Trophoblast cell (in vitro differentiated cells and primary cell): Measurements from ENCODE around the gene CRIP1.

Experiments used
- DNase-seq, 2 donors: peaks; one replicate each; pipeline ENCODE4 v3.0.0-alpha.2; 2016
- H2AFZ ChIP-seq: 2 replicates; pipeline ENCODE4 v1.6.1; 2013; ENCODE audit warnings: low read length, moderate library complexity, mild to moderate bottlenecking; ENCODE audit not compliant: insufficient read depth, poor library complexity
- H2AK5ac ChIP-seq: 2 replicates; pipeline ENCODE4 v1.6.1; 2013; ENCODE audit warnings: mild to moderate bottlenecking, low read length
- H2BK120ac ChIP-seq: 2 replicates; pipeline ENCODE4 v1.6.1; 2013; ENCODE audit warnings: low read length, mild to moderate bottlenecking, moderate library complexity; ENCODE audit not compliant: insufficient read depth, poor library complexity
- H2BK12ac ChIP-seq: 2 replicates; pipeline ENCODE4 v1.6.1; 2013; ENCODE audit warnings: mild to moderate bottlenecking, low read length, moderate library complexity
- H2BK5ac ChIP-seq: 2 replicates; pipeline ENCODE4 v1.6.1; 2013; ENCODE audit warnings: low read length, low read depth, moderate library complexity, mild to moderate bottlenecking; ENCODE audit not compliant: poor library complexity
- H3K14ac ChIP-seq: 2 replicates; pipeline ENCODE4 v1.6.1; 2013; ENCODE audit warnings: mild to moderate bottlenecking, low read length
- H3K18ac ChIP-seq: 2 replicates; pipeline ENCODE4 v1.6.1; 2013; ENCODE audit warnings: mild to moderate bottlenecking, low read length
- H3K23ac ChIP-seq: 2 replicates; pipeline ENCODE4 v1.6.1; 2013; ENCODE audit warnings: low read length
- H3K27ac ChIP-seq: 2 replicates; pipeline ENCODE4 v1.5.1; 2013; ENCODE audit warnings: low read depth, mild to moderate bottlenecking, inconsistent platforms, low read length, moderate library complexity
- H3K27me3 ChIP-seq: 2 replicates; pipeline ENCODE4 v1.6.1; 2013; ENCODE audit warnings: inconsistent platforms, mild to moderate bottlenecking, low read length, moderate library complexity; ENCODE audit not compliant: insufficient read depth
- H3K36me3 ChIP-seq, 2 experiments: 1 replicate in 1 of 2; 2 replicates in 1 of 2; pipeline ENCODE4 v1.6.1; 2013; ENCODE audit warnings: low read length in 2 of 2, mild to moderate bottlenecking in 2 of 2, moderate library complexity in 1 of 2; ENCODE audit not compliant: insufficient read depth in 2 of 2, control insufficient read depth in 1 of 2
- H3K4ac ChIP-seq: 2 replicates; pipeline ENCODE4 v1.6.1; 2013; ENCODE audit warnings: low read depth, mild to moderate bottlenecking, low read length, moderate library complexity
- H3K4me1 ChIP-seq, 2 experiments: 1 replicate in 1 of 2; 2 replicates in 1 of 2; pipeline ENCODE4 v1.6.1; 2013; ENCODE audit warnings: low read length in 2 of 2, mild to moderate bottlenecking in 2 of 2, moderate library complexity in 1 of 2; ENCODE audit not compliant: insufficient read depth in 2 of 2, control insufficient read depth in 1 of 2
- H3K4me2 ChIP-seq: 2 replicates; pipeline ENCODE4 v1.6.1; 2013; ENCODE audit warnings: inconsistent platforms, mild to moderate bottlenecking, low read length, moderate library complexity
- H3K4me3 ChIP-seq: 2 replicates; pipeline ENCODE4 v1.5.1; 2013; ENCODE audit warnings: mild to moderate bottlenecking, low read depth, low read length, inconsistent platforms
- H3K79me1 ChIP-seq: one replicate; pipeline ENCODE4 v1.6.1; 2013; ENCODE audit warnings: low read length
- H3K79me2 ChIP-seq: 2 replicates; pipeline ENCODE4 v1.6.1; 2013; ENCODE audit warnings: low read length, mild to moderate bottlenecking; ENCODE audit not compliant: control insufficient read depth, insufficient read depth, poor library complexity
- H3K9ac ChIP-seq: 2 replicates; pipeline ENCODE4 v1.6.1; 2013; ENCODE audit warnings: mild to moderate bottlenecking, low read length
- H3K9me3 ChIP-seq: 2 replicates; pipeline ENCODE4 v1.6.1; 2013; ENCODE audit warnings: low read depth, mild to moderate bottlenecking, control low read depth, inconsistent platforms, low read length; ENCODE audit not compliant: insufficient read depth
- H4K12ac ChIP-seq: 2 replicates; pipeline ENCODE4 v1.6.1; 2013; ENCODE audit warnings: low read depth, mild to moderate bottlenecking, low read length, moderate library complexity
- H4K8ac ChIP-seq: 2 replicates; pipeline ENCODE4 v1.6.1; 2013; ENCODE audit warnings: low read depth, mild to moderate bottlenecking, low read length, moderate library complexity
- H4K91ac ChIP-seq: one replicate; pipeline ENCODE4 v1.6.1; 2013; ENCODE audit warnings: low read depth, mild to moderate bottlenecking, low read length, moderate library complexity
- WGBS: extraction: QIAGEN DNeasy Blood & Tissue Kit; methylation state at CpG from one replicate; pipeline ENCODE4 v1.1.7; 2013; ENCODE audit warnings: missing lambda C conversion rate; ENCODE audit not compliant: insufficient read length, insufficient coverage; ENCODE audit errors: extremely low coverage; 5-methylcytosine and 5-hydroxymethylcytosine counted together

The CRIP1 gene

DNA sequence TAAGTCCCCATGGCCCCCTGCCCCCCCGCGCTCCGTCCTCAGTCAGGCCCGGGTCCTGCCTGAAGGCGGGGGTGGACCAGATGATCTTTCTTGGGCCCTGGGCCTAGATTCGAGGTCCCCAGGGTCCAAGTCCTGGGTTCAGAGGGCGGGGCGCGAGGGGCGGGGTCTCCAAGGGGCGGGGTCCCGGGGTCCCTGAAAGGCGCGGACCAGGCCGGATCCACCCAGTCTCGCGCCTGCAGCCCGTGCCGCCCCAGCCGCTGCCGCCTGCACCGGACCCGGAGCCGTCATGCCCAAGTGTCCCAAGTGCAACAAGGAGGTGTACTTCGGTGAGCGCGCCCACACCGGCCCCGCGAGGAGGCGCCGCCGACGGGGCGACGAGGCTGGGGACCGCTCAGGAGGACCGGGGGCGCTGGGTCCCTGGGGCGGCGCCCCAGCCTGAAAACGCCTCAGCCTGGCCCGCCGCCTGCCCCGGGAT is 325 bp downstream of the CRIP1 start:
- no peak overlapping the region for H3K23ac ChIP-seq
- WGBS: no CpG with 5 or more reads among the region's 45 CpGs
- peak overlapping the region; percentile 31 for H4K8ac ChIP-seq
- DNase-seq: peak in 1 of 2 donors; percentile 15
- no peak overlapping the region for H3K4ac ChIP-seq
- peaks cover 21% of the 10 kb centered on the region for H3K27me3 ChIP-seq
- peaks cover 2% of the 10 kb centered on the region for H3K79me2 ChIP-seq
- peaks cover 27 to 43% of the 10 kb centered on the region in 2 experiments for H3K4me1 ChIP-seq
- no peak overlapping the region for H2BK12ac ChIP-seq
- no peak overlapping the region for H3K27ac ChIP-seq
- H4K12ac ChIP-seq: no peak overlapping the region
- H4K91ac ChIP-seq: no peak overlapping the region
- H3K9me3 ChIP-seq: peaks cover 6% of the 10 kb centered on the region
- no peak overlapping the region for H3K14ac ChIP-seq
- H3K9ac ChIP-seq: no peak overlapping the region
- H3K36me3 ChIP-seq: no peaks in the 10 kb centered on the region
- H3K4me2 ChIP-seq: peak overlapping the region; percentile 41
- H3K79me1 ChIP-seq: peaks cover 18% of the 10 kb centered on the region
- no peak overlapping the region for H2AK5ac ChIP-seq
- no peak overlapping the region for H2AFZ ChIP-seq
- peak overlapping the region; percentile 74 for H3K18ac ChIP-seq
- no peak overlapping the region for H3K4me3 ChIP-seq
- H2BK5ac ChIP-seq: no peak overlapping the region
- H2BK120ac ChIP-seq: no peak overlapping the region

- Histone ChIP-seq H3K18ac (peak overlapping the region; percentile 74), H3K27ac (no peak overlapping the region), H3K79me2 (peaks cover 2% of the 10 kb centered on the region), H3K4ac (no peak overlapping the region), H3K23ac (no peak overlapping the region), H4K12ac (no peak overlapping the region), H2AK5ac (no peak overlapping the region), H4K8ac (peak overlapping the region; percentile 31), H3K36me3 (peaks cover 1 to 3% of the 10 kb centered on the region in 2 experiments), H2AFZ (no peak overlapping the region), H3K27me3 (peaks cover 21% of the 10 kb centered on the region), H2BK12ac (no peak overlapping the region), H3K9me3 (peaks cover 8% of the 10 kb centered on the region), H3K79me1 (peaks cover 13% of the 10 kb centered on the region), H3K14ac (no peak overlapping the region), H3K9ac (no peak overlapping the region), H3K4me1 (peaks cover 23 to 40% of the 10 kb centered on the region in 2 experiments), H3K4me2 (peak overlapping the region; percentile 41), H2BK120ac (no peak overlapping the region), H2BK5ac (no peak overlapping the region), H3K4me3 (no peak overlapping the region), H4K91ac (no peak overlapping the region)
- peak in 1 of 2 donors; percentile 45 for DNase-seq
- WGBS: no CpG with 5 or more reads among the region's 48 CpGs
Observed at GRCh38 chr14:105487449-105487985, 831 bp downstream of the CRIP1 start.

DNA sequence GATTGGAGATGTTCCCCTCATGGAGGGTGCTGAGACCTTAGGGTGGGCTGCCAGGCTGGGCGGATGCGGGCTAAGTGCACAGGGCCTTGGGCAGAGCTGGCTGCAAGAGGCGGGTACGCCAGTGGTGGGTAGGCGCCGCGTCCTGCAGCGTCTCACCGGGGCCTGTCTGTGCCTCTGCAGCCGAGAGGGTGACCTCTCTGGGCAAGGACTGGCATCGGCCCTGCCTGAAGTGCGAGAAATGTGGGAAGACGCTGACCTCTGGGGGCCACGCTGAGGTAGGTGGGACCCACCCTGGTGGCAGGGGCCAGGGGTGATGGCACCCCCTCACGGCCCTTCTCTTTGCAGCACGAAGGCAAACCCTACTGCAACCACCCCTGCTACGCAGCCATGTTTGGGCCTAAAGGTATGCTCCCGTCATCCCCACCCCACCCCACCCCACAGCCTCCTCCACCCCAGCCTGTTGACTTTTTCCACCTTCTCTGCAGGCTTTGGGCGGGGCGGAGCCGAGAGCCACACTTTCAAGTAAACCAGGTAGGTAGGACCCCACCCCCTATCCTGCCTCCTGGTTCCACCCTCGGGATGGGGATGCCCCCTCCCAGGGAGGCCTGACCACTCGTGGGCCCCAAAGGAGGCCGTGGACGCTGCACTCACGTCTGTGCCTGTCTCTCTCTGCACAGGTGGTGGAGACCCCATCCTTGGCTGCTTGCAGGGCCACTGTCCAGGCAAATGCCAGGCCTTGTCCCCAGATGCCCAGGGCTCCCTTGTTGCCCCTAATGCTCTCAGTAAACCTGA is 1.5 kb downstream of the CRIP1 start:
- Histone ChIP-seq H3K79me2 (peaks cover 2% of the 10 kb centered on the region), H3K14ac (no peak overlapping the region), H2BK12ac (no peak overlapping the region), H4K12ac (no peak overlapping the region), H3K79me1 (peaks cover 10% of the 10 kb centered on the region), H3K27ac (no peak overlapping the region), H3K4me2 (no peak overlapping the region), H2BK5ac (no peak overlapping the region), H3K9ac (no peak overlapping the region), H2AK5ac (peak overlapping the region; percentile 57), H3K36me3 (peaks cover 3 to 4% of the 10 kb centered on the region in 2 experiments), H3K18ac (no peak overlapping the region), H2AFZ (no peak overlapping the region), H3K9me3 (peaks cover 13% of the 10 kb centered on the region), H4K8ac (no peak overlapping the region), H3K27me3 (peaks cover 21% of the 10 kb centered on the region), H4K91ac (no peak overlapping the region), H3K4me1 (peaks cover 20 to 37% of the 10 kb centered on the region in 2 experiments), H3K4me3 (no peak overlapping the region), H3K23ac (no peak overlapping the region), H2BK120ac (no peak overlapping the region), H3K4ac (no peak overlapping the region)
- no peak for DNase-seq
- no CpG with 5 or more reads among the region's 26 CpGs for WGBS

DNA sequence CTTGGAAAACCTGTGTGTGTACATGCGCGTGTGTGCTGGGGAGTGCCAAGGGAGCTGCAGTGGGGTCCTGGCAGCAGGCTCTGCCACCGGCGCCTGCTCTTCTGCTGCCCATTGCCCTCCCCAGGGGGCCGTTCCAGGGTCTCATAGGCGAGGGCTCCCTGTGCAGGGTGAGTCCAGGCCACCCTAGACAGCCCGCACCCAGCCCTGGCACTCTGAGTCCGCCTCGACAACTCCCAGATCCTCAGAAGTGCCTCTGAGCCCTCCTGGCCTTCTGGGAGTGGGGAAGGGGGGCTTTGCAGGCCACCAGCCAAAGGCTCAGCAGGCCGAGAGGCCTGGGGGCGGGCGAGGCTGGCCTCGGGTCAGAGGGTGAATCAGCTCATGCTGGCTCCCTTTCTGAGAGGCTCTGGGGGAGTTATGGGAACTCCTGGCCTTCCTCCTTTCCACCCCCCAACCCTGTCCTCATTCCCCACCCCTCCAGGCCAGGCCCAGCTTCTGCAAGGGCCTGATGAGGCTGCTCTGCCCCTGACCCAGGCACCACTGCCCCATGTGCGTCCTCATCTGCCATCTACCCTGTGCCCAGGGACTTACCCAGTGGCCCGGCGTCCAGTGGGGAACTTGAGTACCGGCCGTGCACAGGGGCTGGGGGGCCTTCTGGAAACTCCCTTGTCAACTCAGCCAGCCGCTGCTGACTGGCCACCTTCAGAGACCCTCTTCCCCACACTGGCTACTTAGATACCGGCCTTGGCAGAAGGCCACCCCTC is 2.3 kb downstream of the CRIP1 start:
- peak overlapping the region; percentile 48 for H4K91ac ChIP-seq

More for the DNA sequence above, 2.3 kb downstream of the CRIP1 start:
- H3K18ac ChIP-seq: no peak overlapping the region
- H3K14ac ChIP-seq: no peak overlapping the region
- no peak overlapping the region for H2BK5ac ChIP-seq
- H2AK5ac ChIP-seq: no peak overlapping the region
- H3K4me1 ChIP-seq: peaks cover 20 to 37% of the 10 kb centered on the region in 2 experiments
- peaks cover 21% of the 10 kb centered on the region for H3K27me3 ChIP-seq
- H3K23ac ChIP-seq: no peak overlapping the region
- no peak overlapping the region for H3K27ac ChIP-seq
- peaks cover 3 to 4% of the 10 kb centered on the region in 2 experiments for H3K36me3 ChIP-seq
- peaks cover 10% of the 10 kb centered on the region for H3K79me1 ChIP-seq
- H4K12ac ChIP-seq: no peak overlapping the region
- H3K4me3 ChIP-seq: no peak overlapping the region
- H3K4ac ChIP-seq: no peak overlapping the region
- no peak overlapping the region for H4K8ac ChIP-seq
- WGBS: no CpG with 5 or more reads among the region's 20 CpGs
- no peak overlapping the region for H2BK120ac ChIP-seq
- no peak overlapping the region for H2BK12ac ChIP-seq
- DNase-seq: no peak
- H3K9me3 ChIP-seq: peaks cover 13% of the 10 kb centered on the region
- H3K79me2 ChIP-seq: peaks cover 2% of the 10 kb centered on the region
- no peak overlapping the region for H3K9ac ChIP-seq
- H2AFZ ChIP-seq: no peak overlapping the region
- peak overlapping the region; percentile 96 for H3K4me2 ChIP-seq
